GM12873 (cell line): ENCODE data around the gene LEO1.

Experiments
- TF ChIP-seq, protein P1 (sequence below): IDR thresholded peaks from 2 replicates; pipeline ENCODE4 v1.5.1; 2012; ENCODE audit warnings: low read depth, mild to moderate bottlenecking, moderate library complexity, low read length, control low read depth; ENCODE audit not compliant: insufficient read depth; ENCODE audit errors: missing control alignments

Gene LEO1

GRCh38 chr15:51924156-51925068 lies 47.2 kb downstream of the LEO1 start:
- TF ChIP-seq, protein P1, sequence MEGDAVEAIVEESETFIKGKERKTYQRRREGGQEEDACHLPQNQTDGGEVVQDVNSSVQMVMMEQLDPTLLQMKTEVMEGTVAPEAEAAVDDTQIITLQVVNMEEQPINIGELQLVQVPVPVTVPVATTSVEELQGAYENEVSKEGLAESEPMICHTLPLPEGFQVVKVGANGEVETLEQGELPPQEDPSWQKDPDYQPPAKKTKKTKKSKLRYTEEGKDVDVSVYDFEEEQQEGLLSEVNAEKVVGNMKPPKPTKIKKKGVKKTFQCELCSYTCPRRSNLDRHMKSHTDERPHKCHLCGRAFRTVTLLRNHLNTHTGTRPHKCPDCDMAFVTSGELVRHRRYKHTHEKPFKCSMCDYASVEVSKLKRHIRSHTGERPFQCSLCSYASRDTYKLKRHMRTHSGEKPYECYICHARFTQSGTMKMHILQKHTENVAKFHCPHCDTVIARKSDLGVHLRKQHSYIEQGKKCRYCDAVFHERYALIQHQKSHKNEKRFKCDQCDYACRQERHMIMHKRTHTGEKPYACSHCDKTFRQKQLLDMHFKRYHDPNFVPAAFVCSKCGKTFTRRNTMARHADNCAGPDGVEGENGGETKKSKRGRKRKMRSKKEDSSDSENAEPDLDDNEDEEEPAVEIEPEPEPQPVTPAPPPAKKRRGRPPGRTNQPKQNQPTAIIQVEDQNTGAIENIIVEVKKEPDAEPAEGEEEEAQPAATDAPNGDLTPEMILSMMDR: no peak

GRCh38 chr15:51917493-51917892 lies 54.1 kb downstream of the LEO1 start:
- TF ChIP-seq, protein P1: peak; percentile 41

GRCh38 chr15:51912528-51912927 lies 59.0 kb downstream of the LEO1 start:
- TF ChIP-seq, protein P1: no peak

DNA sequence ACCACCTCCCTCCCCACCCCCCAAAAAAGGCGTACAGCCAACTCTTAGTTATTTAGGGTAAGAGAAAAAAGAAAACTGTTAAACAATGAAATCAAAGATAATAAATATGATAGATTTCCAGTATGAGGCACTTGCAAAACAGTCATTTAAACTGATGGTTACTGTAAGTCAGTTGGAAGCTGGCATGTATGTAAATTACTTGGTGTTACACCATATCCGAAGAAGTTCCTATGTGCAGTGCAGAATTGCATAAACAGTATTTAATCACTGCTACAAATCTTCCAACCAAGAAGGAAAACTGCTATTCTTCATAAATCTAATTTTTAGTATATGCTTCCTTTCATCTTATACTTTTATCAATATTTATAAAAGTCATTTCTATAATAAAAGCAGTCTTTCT lies 62.0 kb downstream of the LEO1 start:
- TF ChIP-seq, protein P1: no peak

GRCh38 chr15:51908316-51908715 lies 63.3 kb downstream of the LEO1 start:
- TF ChIP-seq, protein P1: no peak

- TF ChIP-seq, protein P1: peak; percentile 26
Measured at GRCh38 chr15:51907136-51907862, 64.3 kb downstream of the LEO1 start.

DNA sequence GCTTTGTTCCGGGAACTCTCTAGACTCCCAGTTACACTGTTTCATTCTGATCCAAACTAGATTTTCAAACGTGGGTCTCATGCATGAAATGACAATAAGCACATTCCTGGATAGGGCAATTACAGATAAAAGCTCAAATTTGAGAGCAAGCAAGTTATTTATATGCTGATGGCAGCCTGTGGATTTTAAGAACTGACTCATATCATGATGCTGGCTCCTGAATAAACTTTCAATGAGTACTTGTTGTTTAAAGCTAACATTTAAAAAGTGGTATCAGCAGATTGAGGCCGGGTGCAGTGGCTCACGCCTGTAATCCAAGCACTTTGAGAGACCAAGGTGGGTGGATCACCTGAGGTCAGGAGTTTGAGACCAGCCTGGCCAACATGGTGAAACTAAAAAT lies 66.6 kb downstream of the LEO1 start:
- TF ChIP-seq, protein P1: no peak
